GM12878 (cell line): ENCODE results near the gene ITGA5. TPM values are rescaled to one million over a fixed set of nuclear protein-coding genes. Genes with fewer than 3 reads are reported as not detected.

Source experiments
- ATAC-seq: fragments of 200-7000 bp; cut with Tn5 transposase; 3 replicates; pipeline ENCODE4 v1.9.1; 2020; ENCODE audit warnings: mild to moderate bottlenecking, moderate library complexity
- BruUV-seq: library from RNA; stranded (reverse); fragments of 400-500 nt; replicated peaks from 2 replicates; lab custom pipeline; 2021; lab: Mats Ljungman, UMichigan
- CTCF ChIA-PET: fragments of 300-600 bp; sonication (Branson Sonifier 250); formaldehyde crosslinking; extraction: SDS; loops from one replicate; lab custom pipeline; 2021; ENCODE audit warnings: inconsistent platforms; lab: Yijun Ruan, JAX
- POLR2A ChIA-PET: fragments of 350-600 bp; formaldehyde crosslinking; extraction: SDS; loops from one replicate; lab custom pipeline; 2021; ENCODE audit warnings: inconsistent platforms; lab: Charles Lee
- RAD21 ChIA-PET: fragments of 300-600 bp; sonication (Branson Sonifier 250); formaldehyde crosslinking; loops from one replicate; lab custom pipeline; 2023; ENCODE audit warnings: antibody characterized with exemption; ENCODE audit not compliant: unreplicated experiment; lab: Charles Lee
- SMC1A ChIA-PET: fragments of 300-600 bp; sonication (Branson Sonifier 250); formaldehyde crosslinking; loops from one replicate; lab custom pipeline; 2023; ENCODE audit not compliant: unreplicated experiment, uncharacterized antibody; lab: Charles Lee
- DNase-seq: peaks from one replicate; pipeline ENCODE4 v3.0.0-alpha.2; 2011; ENCODE audit warnings: low read depth, low spot score
- FAIRE-seq: peaks from 3 replicates; lab custom pipeline; 2011; peaks lifted over from hg19 to GRCh38; lab: Jason Lieb, UNC
- H2AFZ ChIP-seq: 2 replicates; pipeline ENCODE4 v1.6.0; 2011; ENCODE audit warnings: low read depth, low read length, control low read depth; ENCODE audit not compliant: control insufficient read depth
- H3K27ac ChIP-seq: 2 replicates; pipeline ENCODE4 v1.5.1; 2011; ENCODE audit warnings: control low read depth; ENCODE audit not compliant: control insufficient read depth, insufficient read depth
- H3K27me3 ChIP-seq, 2 experiments: replicated peaks in 1 of 2; 2 replicates each; pipeline versions ENCODE4 v1.6.0 to v1.6.1; 2011; ENCODE audit warnings: low read length in 1 of 2; ENCODE audit not compliant: control insufficient read depth in 2 of 2, insufficient read depth in 2 of 2
- H3K36me3 ChIP-seq, 2 experiments: 2 replicates each; pipeline ENCODE4 v1.5.1; 2011; ENCODE audit warnings: low read length in 1 of 2; ENCODE audit not compliant: control insufficient read depth in 2 of 2, insufficient read depth in 2 of 2
- H3K4me1 ChIP-seq: 2 replicates; pipeline ENCODE4 v1.6.1; 2011; ENCODE audit warnings: mild to moderate bottlenecking, low read length, moderate library complexity, mixed read lengths; ENCODE audit not compliant: control insufficient read depth, insufficient read depth
- H3K4me2 ChIP-seq: 2 replicates; pipeline ENCODE4 v1.6.0; 2011; ENCODE audit warnings: control low read depth; ENCODE audit not compliant: control insufficient read depth, insufficient read depth
- H3K4me3 ChIP-seq: fragments of 200-600 bp; sonication (generic); 2 replicates; pipeline ENCODE4 v1.5.1; 2016
- H3K79me2 ChIP-seq: 2 replicates; pipeline ENCODE4 v1.6.0; 2011; ENCODE audit warnings: low read length; ENCODE audit not compliant: control insufficient read depth, insufficient read depth
- H3K9ac ChIP-seq: 2 replicates; pipeline ENCODE4 v1.8.0; 2011; ENCODE audit warnings: low read length, control low read depth, mixed read lengths; ENCODE audit not compliant: control insufficient read depth, insufficient read depth
- H3K9me3 ChIP-seq: replicated peaks from 3 replicates; pipeline ENCODE4 v1.5.1; 2011; ENCODE audit warnings: mild to moderate bottlenecking, low read length; ENCODE audit not compliant: control insufficient read depth, insufficient read depth
- H4K20me1 ChIP-seq: 2 replicates; pipeline ENCODE4 v1.6.0; 2011; ENCODE audit not compliant: control insufficient read depth, insufficient read depth
- CHD4 ChIP-seq: fragments of 200-600 bp; sonication (generic); IDR thresholded peaks from 2 replicates; pipeline ENCODE4 v1.6.1; 2016; ENCODE audit warnings: mild to moderate bottlenecking
- CREM ChIP-seq: IDR thresholded peaks from 2 replicates; pipeline ENCODE4 v1.6.1; 2014; ENCODE audit warnings: antibody characterized with exemption, low read depth
- EED ChIP-seq: sonication (generic); IDR thresholded peaks from 2 replicates; pipeline ENCODE4 v1.6.1; 2016; ENCODE audit warnings: antibody characterized with exemption, low read depth
- FOXK2 ChIP-seq: fragments of 450-650 bp; IDR thresholded peaks from 2 replicates; pipeline ENCODE4 v1.6.1; 2017; ENCODE audit warnings: mild to moderate bottlenecking, moderate library complexity
- HDGF ChIP-seq: fragments of 450-650 bp; IDR thresholded peaks from 2 replicates; pipeline ENCODE4 v1.6.1; 2016; ENCODE audit warnings: antibody characterized with exemption
- MLLT1 ChIP-seq: fragments of 450-650 bp; IDR thresholded peaks from 2 replicates; pipeline ENCODE4 v1.6.1; 2016; ENCODE audit warnings: mild to moderate bottlenecking
- MTA2 ChIP-seq: fragments of 450-650 bp; IDR thresholded peaks from 2 replicates; pipeline ENCODE4 v1.6.1; 2016; ENCODE audit warnings: low read depth, mild to moderate bottlenecking, moderate library complexity
- MYB ChIP-seq: fragments of 150-350 bp; IDR thresholded peaks from 2 replicates; pipeline ENCODE4 v1.6.1; 2014; ENCODE audit warnings: mild to moderate bottlenecking, low read depth, low read length, borderline replicate concordance
- NR2C2 ChIP-seq: IDR thresholded peaks from 2 replicates; pipeline ENCODE4 v1.6.1; 2011; ENCODE audit warnings: borderline replicate concordance, low read depth; ENCODE audit not compliant: control insufficient read depth, insufficient read length
- PAX5 ChIP-seq: IDR thresholded peaks from 2 replicates; pipeline ENCODE4 v1.6.1; 2011; ENCODE audit warnings: low read depth, low read length, borderline replicate concordance
- PML ChIP-seq: IDR thresholded peaks from 2 replicates; pipeline ENCODE4 v1.6.1; 2012; ENCODE audit warnings: low read length, inconsistent platforms
- RFX5 ChIP-seq: IDR thresholded peaks from 2 replicates; pipeline ENCODE4 v1.6.1; 2011; ENCODE audit warnings: low read depth, low read length, improper control_type of control experiment
- SREBF1 ChIP-seq: IDR thresholded peaks from 2 replicates; pipeline ENCODE4 v1.6.1; 2012; ENCODE audit warnings: mild to moderate bottlenecking, low read length
- TBL1XR1 ChIP-seq: IDR thresholded peaks from 2 replicates; pipeline ENCODE4 v1.6.1; 2012; ENCODE audit warnings: low read depth, low read length, improper control_type of control experiment
- TCF7 ChIP-seq: IDR thresholded peaks from 2 replicates; pipeline ENCODE4 v1.6.1; 2014; ENCODE audit warnings: antibody characterized with exemption, borderline replicate concordance
- WRNIP1 ChIP-seq: IDR thresholded peaks from 2 replicates; pipeline ENCODE4 v1.6.1; 2011; ENCODE audit warnings: low read depth, low read length, improper control_type of control experiment, borderline replicate concordance
- ZNF687 ChIP-seq: fragments of 450-650 bp; IDR thresholded peaks from 2 replicates; pipeline ENCODE4 v1.6.1; 2017; ENCODE audit warnings: mild to moderate bottlenecking, moderate library complexity
- WGBS: methylation state at CpG from one replicate; pipeline ENCODE4 v1.1.6; 2016; ENCODE audit warnings: low lambda C conversion rate; ENCODE audit not compliant: insufficient replicate concordance, insufficient coverage; ENCODE audit errors: missing lambda C conversion rate; 5-methylcytosine and 5-hydroxymethylcytosine counted together
- in situ Hi-C: fragments of 300-500 bp; cut with MboI; formaldehyde crosslinking; loops from 9 replicates; pipeline ENCODE4 v1.14.3; 2018; ENCODE audit warnings: mixed read lengths
- intact Hi-C: fragments of 100-400 bp; cut with micrococcal nuclease; formaldehyde crosslinking; loops from one replicate; pipeline ENCODE4 v1.14.2; 2022; ENCODE audit not compliant: unreplicated experiment
- polyA plus RNA-seq, 11 experiments: library from polyadenylated mRNA; depleted of rRNA in 4 of 11; unstranded in 6 of 11; stranded (reverse) in 5 of 11; fragments of >200 nt; fragmentation: Nextera tagmentation in 4 of 11; fragmentation: Illumina TruSeq in 1 of 11; extraction: Ambion mirVana in 4 of 11; extraction: Trizol in 1 of 11; gene quantifications; 1 replicate in 1 of 11; 2 replicates in 10 of 11; pipeline versions ENCODE4 v1.2.1 to v1.2.3, GENCODE V29; 2011 to 2016; ENCODE audit warnings: inconsistent platforms in 2 of 11, missing spikeins in 2 of 11, low read depth in 1 of 11
- total RNA-seq, 4 experiments: library from RNA; depleted of rRNA in 3 of 4; stranded (reverse); fragments of >200 nt in 3 of 4; fragmentation: Illumina TruSeq in 1 of 4; extraction: Trizol in 1 of 4; gene quantifications; 2 replicates each; pipeline versions ENCODE4 v1.2.1 to v1.2.3, GENCODE V29; 2013 to 2021

Gene ITGA5
- total and polyA plus RNA-seq, 10 of the 15 experiments (the other 5 are each of a cell fraction or from before 2014, with no cell fraction given): 0.15 to 22.5 (median 0.61) TPM

GRCh38 chr12:54447917-54448316 lies 28.9 kb upstream of the ITGA5 start:
- intact Hi-C loops: no loop called here
- Histone ChIP-seq H3K27me3 (peaks cover 0 to 3% of the 10 kb centered on the region in 2 experiments; a peak in 1 of 4 replicates), H3K4me1 (no peaks in the 10 kb centered on the region), H3K79me2 (no peaks in the 10 kb centered on the region), H3K9me3 (no peaks in the 10 kb centered on the region), H3K27ac (no peak overlapping the region), H3K4me2 (no peak overlapping the region), H3K4me3 (no peak overlapping the region), H3K36me3 (no peaks in the 10 kb centered on the region), H3K9ac (no peak overlapping the region), H2AFZ (no peak overlapping the region), H4K20me1 (no peaks in the 10 kb centered on the region)
- FAIRE-seq (no peak), DNase-seq (no peak), ATAC-seq (no peak)
- ChIA-PET CTCF (interaction anchor here (0.6 to 33.3 kb wide), 8 partner anchors 10 to 97 kb away, joined by 3 to 1071 read pairs (median 3); no protein-coding TSS in a partner anchor), POLR2A (no interaction called here), SMC1A (interaction anchor here (0.6 to 21.0 kb wide), 5 partner anchors 14 to 57 kb away, joined by 3 to 469 read pairs (median 3); no protein-coding TSS in a partner anchor), RAD21 (interaction anchor here (1.2 to 1.3 kb wide), 2 partner anchors 11 to 49 kb away, joined by 3 to 4 read pairs; no protein-coding TSS in a partner anchor)
- no TSS peak for BruUV-seq
- TF ChIP-seq SREBF1 (no peak), TBL1XR1 (no peak), MTA2 (no peak), EED (no peak), CHD4 (no peak), CREM (no peak), PML (no peak), PAX5 (no peak), RFX5 (no peak), MLLT1 (no peak), ZNF687 (no peak), NR2C2 (no peak), WRNIP1 (no peak), TCF7 (no peak), HDGF (no peak), MYB (no peak), FOXK2 (no peak)
- WGBS: 44% methylated on average over 2 of the region's 2 CpGs
- in situ Hi-C loops: no loop called here
